B cell (primary cell): ENCODE measurements around the gene SLC35A5. TPM values are rescaled to one million over a fixed set of nuclear protein-coding genes. Genes with fewer than 3 reads are reported as not detected.

Source experiments
- ATAC-seq: fragments of 200-7000 bp; cut with Tn5 transposase; one replicate; pipeline ENCODE4 v1.10.0; 2021; ENCODE audit warnings: low read depth, mild to moderate bottlenecking, moderate number of reproducible peaks, moderate library complexity
- CTCF ChIA-PET: fragments of 350-600 bp; sonication (Branson Sonifier 250); formaldehyde crosslinking; loops from one replicate; lab custom pipeline; 2021; ENCODE audit warnings: antibody characterized with exemption, inconsistent platforms; lab: Charles Lee
- POLR2A ChIA-PET: fragments of 350-600 bp; sonication (Branson Sonifier 250); formaldehyde crosslinking; loops from one replicate; lab custom pipeline; 2021; ENCODE audit warnings: antibody characterized with exemption; lab: Charles Lee
- DNase-seq: peaks from one replicate; pipeline ENCODE4 v3.0.0; 2013
- H2AFZ ChIP-seq: 2 replicates; pipeline ENCODE4 v1.6.1; 2012; ENCODE audit warnings: mild to moderate bottlenecking, low read depth, low read length; ENCODE audit not compliant: insufficient read depth, poor library complexity, severe bottlenecking
- H3K27ac ChIP-seq, 2 donors: 1 replicate in 1 of 2; 2 replicates in 1 of 2; pipeline ENCODE4 v1.5.1; 2012 to 2013; ENCODE audit warnings: low read length in 2 of 2, mild to moderate bottlenecking in 2 of 2, moderate library complexity in 1 of 2
- H3K27me3 ChIP-seq, 4 experiments: fragments of 200-600 bp in 1 of 4; sonication (generic) in 1 of 4; replicated peaks in 1 of 4; 1 replicate in 2 of 4; 2 replicates in 2 of 4; pipeline versions ENCODE4 v1.6.1 to v1.7.0; 2013 to 2016; ENCODE audit warnings: low read length in 3 of 4, mild to moderate bottlenecking in 2 of 4, mixed read lengths in 1 of 4, moderate library complexity in 1 of 4; ENCODE audit not compliant: insufficient read depth in 4 of 4, control insufficient read depth in 3 of 4; ENCODE audit errors: control extremely low read depth in 1 of 4
- H3K36me3 ChIP-seq, 2 experiments: replicated peaks in 1 of 2; 1 replicate in 1 of 2; 2 replicates in 1 of 2; pipeline versions ENCODE4 v1.6.1 to v1.7.1; 2013; ENCODE audit warnings: low read length in 1 of 2; ENCODE audit not compliant: insufficient read depth in 2 of 2, control insufficient read depth in 1 of 2; ENCODE audit errors: control extremely low read depth in 1 of 2, extremely low read depth in 1 of 2
- H3K4me1 ChIP-seq, 2 donors: fragments of 200-600 bp in 1 of 2; sonication (generic) in 1 of 2; 1 replicate in 1 of 2; 2 replicates in 1 of 2; pipeline versions ENCODE4 v1.5.1 to v1.6.1; 2013 to 2017; ENCODE audit warnings: low read length in 2 of 2; ENCODE audit not compliant: control insufficient read depth in 2 of 2, insufficient read depth in 2 of 2
- H3K4me2 ChIP-seq: replicated peaks from 2 replicates; pipeline ENCODE3; 2012; ENCODE audit warnings: mild to moderate bottlenecking, low read depth, low read length; ENCODE audit not compliant: poor library complexity, severe bottlenecking
- H3K4me3 ChIP-seq, 5 experiments: fragments of 200-600 bp in 1 of 5; sonication (generic) in 1 of 5; 1 replicate in 3 of 5; 2 replicates in 2 of 5; pipeline versions ENCODE4 v1.5.1 to v1.7.0; 2011 to 2016; ENCODE audit warnings: low read length in 4 of 5, mild to moderate bottlenecking in 4 of 5, low read depth in 2 of 5, control low read depth in 1 of 5, moderate library complexity in 1 of 5; ENCODE audit not compliant: insufficient read depth in 1 of 5; ENCODE audit errors: control extremely low read depth in 1 of 5, extremely low read depth in 1 of 5
- H3K79me2 ChIP-seq: fragments of 200-600 bp; sonication (generic); one replicate; pipeline ENCODE4 v1.6.0; 2016; ENCODE audit warnings: low read length; ENCODE audit not compliant: control insufficient read depth, insufficient read depth
- H3K9ac ChIP-seq: fragments of 200-600 bp; sonication (generic); 2 replicates; pipeline ENCODE4 v1.6.1; 2017; ENCODE audit warnings: mild to moderate bottlenecking, low read length, moderate library complexity
- H3K9me3 ChIP-seq, 3 donors: one replicate each; pipeline versions ENCODE4 v1.6.1 to v1.7.1; 2013; ENCODE audit warnings: low read length in 2 of 3; ENCODE audit not compliant: control insufficient read depth in 2 of 3, insufficient read depth in 1 of 3; ENCODE audit errors: control extremely low read depth in 1 of 3
- H4K20me1 ChIP-seq: 2 replicates; pipeline ENCODE4 v1.6.0; 2012; ENCODE audit warnings: mild to moderate bottlenecking, low read length; ENCODE audit not compliant: insufficient read depth, control insufficient read depth, poor library complexity, severe bottlenecking
- H3K27ac Mint-ChIP-seq: one replicate; pipeline ENCODE4 v1.8.0; 2021; ENCODE audit warnings: mixed read lengths
- H3K27me3 Mint-ChIP-seq: one replicate; pipeline ENCODE4 v1.8.0; 2021; ENCODE audit warnings: mixed read lengths
- H3K4me1 Mint-ChIP-seq: one replicate; pipeline ENCODE4 v1.8.0; 2021; ENCODE audit warnings: mixed read lengths
- H3K4me3 Mint-ChIP-seq: one replicate; pipeline ENCODE4 v1.8.0; 2021; ENCODE audit warnings: mixed read lengths
- H3K9me3 Mint-ChIP-seq: one replicate; pipeline ENCODE4 v1.8.0; 2022; ENCODE audit warnings: mixed read lengths; ENCODE audit not compliant: insufficient read depth
- EZH2 ChIP-seq: IDR thresholded peaks from 2 replicates; pipeline ENCODE4 v1.6.1; 2012; ENCODE audit warnings: borderline replicate concordance, low read depth, mild to moderate bottlenecking, moderate library complexity, low read length; ENCODE audit not compliant: insufficient read depth, poor library complexity, severe bottlenecking
- WGBS: methylation state at CpG from one replicate; pipeline ENCODE4 v1.1.5; 2013; ENCODE audit warnings: missing lambda C conversion rate; ENCODE audit not compliant: insufficient coverage; 5-methylcytosine and 5-hydroxymethylcytosine counted together
- intact Hi-C: fragments of 100-400 bp; cut with micrococcal nuclease; formaldehyde crosslinking; loops from one replicate; pipeline ENCODE4 v1.10.0; 2022
- polyA plus RNA-seq: library from polyadenylated mRNA; depleted of rRNA; stranded (reverse); fragments of >200 nt; gene quantifications from 2 replicates; pipeline ENCODE4 v1.2.3, GENCODE V29; 2012
- total RNA-seq, 2 donors: library from RNA; stranded (reverse); fragments of 120-200 nt in 1 of 2; gene quantifications; 1 replicate in 1 of 2; 2 replicates in 1 of 2; pipeline versions ENCODE4 v1.2.3 to v1.2.4, GENCODE V29; 2013 to 2022
- TF ChIP-seq, protein P1 (sequence below): fragments of 200-600 bp; IDR thresholded peaks from one replicate; pipeline ENCODE4 v1.8.0; 2022; ENCODE audit warnings: antibody characterized with exemption, mild to moderate bottlenecking

Gene SLC35A5
- total and polyA plus RNA-seq, 2 donors (not counting 1 experiment from before 2014, with no cell fraction given), result 15.4 to 34.9 TPM

DNA sequence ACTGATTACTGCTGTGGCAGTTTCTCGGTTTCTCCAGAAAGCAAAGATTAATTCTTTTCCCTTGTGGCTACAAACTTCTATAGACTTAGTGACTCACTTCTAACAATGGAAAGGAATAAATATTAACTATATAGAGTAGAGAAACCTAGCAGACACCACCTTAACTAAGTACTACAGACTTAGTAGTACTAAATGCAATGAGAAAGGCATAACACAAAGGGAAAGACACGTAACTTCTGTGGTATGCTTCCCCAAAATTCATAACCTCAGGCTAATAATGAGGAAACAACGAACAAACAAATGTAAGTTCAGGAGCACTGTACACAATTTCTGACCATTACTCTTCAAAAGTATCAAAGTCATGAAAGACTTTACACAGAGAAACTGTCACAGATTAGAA lies 31.3 kb upstream of the SLC35A5 start:
- Histone ChIP-seq H3K4me3 (no peak overlapping the region), H4K20me1 (no peaks in the 10 kb centered on the region), H3K27me3 (no peaks in the 10 kb centered on the region), H3K79me2 (no peaks in the 10 kb centered on the region), H2AFZ (no peak overlapping the region), H3K27ac (no peak overlapping the region), H3K36me3 (peaks cover 15 to 51% of the 10 kb centered on the region in 2 experiments), H3K9me3 (no peaks in the 10 kb centered on the region), H3K4me2 (no peak overlapping the region), H3K9ac (no peak overlapping the region), H3K4me1 (no peaks in the 10 kb centered on the region)
- H3K9me3 Mint-ChIP-seq, result no peaks in the 10 kb centered on the region
- ChIA-PET POLR2A (no interaction called here), CTCF (interaction anchor here (0.7 to 4.7 kb wide), 22 partner anchors 10 to 430 kb away, joined by 3 to 85 read pairs (median 5); partner anchors contain the start of genes CD200 and SLC9C1)
- DNase-seq (no peak), ATAC-seq (no peak)
- no peak overlapping the region for H3K27ac Mint-ChIP-seq
- TF ChIP-seq EZH2, result no peak
- TF ChIP-seq, protein P1, sequence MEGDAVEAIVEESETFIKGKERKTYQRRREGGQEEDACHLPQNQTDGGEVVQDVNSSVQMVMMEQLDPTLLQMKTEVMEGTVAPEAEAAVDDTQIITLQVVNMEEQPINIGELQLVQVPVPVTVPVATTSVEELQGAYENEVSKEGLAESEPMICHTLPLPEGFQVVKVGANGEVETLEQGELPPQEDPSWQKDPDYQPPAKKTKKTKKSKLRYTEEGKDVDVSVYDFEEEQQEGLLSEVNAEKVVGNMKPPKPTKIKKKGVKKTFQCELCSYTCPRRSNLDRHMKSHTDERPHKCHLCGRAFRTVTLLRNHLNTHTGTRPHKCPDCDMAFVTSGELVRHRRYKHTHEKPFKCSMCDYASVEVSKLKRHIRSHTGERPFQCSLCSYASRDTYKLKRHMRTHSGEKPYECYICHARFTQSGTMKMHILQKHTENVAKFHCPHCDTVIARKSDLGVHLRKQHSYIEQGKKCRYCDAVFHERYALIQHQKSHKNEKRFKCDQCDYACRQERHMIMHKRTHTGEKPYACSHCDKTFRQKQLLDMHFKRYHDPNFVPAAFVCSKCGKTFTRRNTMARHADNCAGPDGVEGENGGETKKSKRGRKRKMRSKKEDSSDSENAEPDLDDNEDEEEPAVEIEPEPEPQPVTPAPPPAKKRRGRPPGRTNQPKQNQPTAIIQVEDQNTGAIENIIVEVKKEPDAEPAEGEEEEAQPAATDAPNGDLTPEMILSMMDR, result no peak
- intact Hi-C loops, result no loop called here
- WGBS, result no CpG with 5 or more reads among the region's 3 CpGs
- no peak overlapping the region for H3K4me3 Mint-ChIP-seq
- H3K4me1 Mint-ChIP-seq, result peaks cover 5% of the 10 kb centered on the region
- no peaks in the 10 kb centered on the region for H3K27me3 Mint-ChIP-seq

DNA sequence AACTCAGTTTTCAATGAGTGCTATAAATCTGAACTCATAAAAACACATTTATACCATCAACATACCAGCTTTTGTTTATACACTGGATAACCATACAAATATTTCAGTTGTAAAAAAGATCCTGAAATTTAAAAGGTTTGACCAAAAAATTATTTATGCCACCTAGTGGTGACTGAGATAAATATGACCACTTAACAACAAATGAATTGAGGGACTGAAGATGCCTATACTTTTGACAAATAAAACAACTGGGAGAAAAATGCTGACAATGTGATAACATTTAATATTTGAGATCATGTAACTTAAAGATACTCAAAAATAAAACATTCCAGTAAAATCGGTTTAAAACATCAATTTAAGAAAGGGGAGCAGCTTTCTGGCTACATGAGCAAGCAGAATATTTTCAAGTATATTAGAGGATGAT lies 30.5 kb upstream of the SLC35A5 start:
- peak overlapping the region; percentile 22 for H3K27ac Mint-ChIP-seq
- Histone ChIP-seq H3K4me2 (no peak overlapping the region), H3K27me3 (no peaks in the 10 kb centered on the region), H3K9me3 (no peaks in the 10 kb centered on the region), H3K4me3 (no peak overlapping the region), H4K20me1 (no peaks in the 10 kb centered on the region), H3K36me3 (peaks cover 17 to 55% of the 10 kb centered on the region in 2 experiments), H3K79me2 (no peaks in the 10 kb centered on the region), H3K27ac (peak overlapping the region in 1 of 2 donors; percentile 18), H3K9ac (no peak overlapping the region), H3K4me1 (no peaks in the 10 kb centered on the region), H2AFZ (no peak overlapping the region)
- no CpG with 5 or more reads among the region's 1 CpG for WGBS
- intact Hi-C loops, result loop anchor here (1.0 kb wide), 4 partner anchors 204 to 420 kb away; no protein-coding TSS in a partner anchor
- ChIA-PET POLR2A (no interaction called here), CTCF (interaction anchor here (0.7 to 4.7 kb wide), 25 partner anchors 9 to 431 kb away, joined by 3 to 85 read pairs (median 4); partner anchors contain the start of genes CD200 and SLC9C1)
- ATAC-seq (no peak), DNase-seq (peak; percentile 57)
- no peak overlapping the region for H3K4me3 Mint-ChIP-seq
- TF ChIP-seq EZH2, result no peak
- TF ChIP-seq, protein P1, result peak; percentile 82
- H3K27me3 Mint-ChIP-seq, result no peaks in the 10 kb centered on the region
- H3K4me1 Mint-ChIP-seq, result peaks cover 5% of the 10 kb centered on the region
- no peaks in the 10 kb centered on the region for H3K9me3 Mint-ChIP-seq
